Neural cell (in vitro differentiated cells): ENCODE data around the gene AXIN1. TPM values are rescaled to one million over a fixed set of nuclear protein-coding genes. Genes with fewer than 3 reads are reported as not detected.

Experiments
- H2AFZ ChIP-seq: fragments of 200-600, 300-800 bp; sonication (generic), shearing (Covaris generic); 2 replicates; pipeline ENCODE4 v1.6.0; 2014; ENCODE audit warnings: low read depth, mild to moderate bottlenecking, antibody characterized with exemption, low read length, moderate library complexity
- H3F3A ChIP-seq: fragments of 200-600 bp; shearing (Covaris generic); 2 replicates; pipeline ENCODE4 v1.6.1; 2016; ENCODE audit warnings: mild to moderate bottlenecking, moderate library complexity, mixed read lengths, antibody characterized with exemption, low read length; ENCODE audit not compliant: insufficient read depth, poor library complexity, severe bottlenecking
- H3K27ac ChIP-seq: fragments of 200-600, 300-800 bp; sonication (generic), shearing (Covaris generic); 2 replicates; pipeline ENCODE4 v1.5.1; 2014; ENCODE audit warnings: mild to moderate bottlenecking, low read length, moderate library complexity
- H3K27me3 ChIP-seq: fragments of 300-800, 200-600 bp; sonication (generic), shearing (Covaris generic); 2 replicates; pipeline ENCODE4 v1.6.0; 2014; ENCODE audit warnings: mild to moderate bottlenecking, low read depth, low read length, moderate library complexity; ENCODE audit not compliant: insufficient read depth
- H3K36me3 ChIP-seq: fragments of 300-800, 200-600 bp; sonication (generic), shearing (Covaris generic); 2 replicates; pipeline ENCODE4 v1.5.1; 2014; ENCODE audit warnings: mild to moderate bottlenecking, antibody characterized with exemption, low read length, moderate library complexity; ENCODE audit not compliant: insufficient read depth
- H3K4me2 ChIP-seq: fragments of 300-800, 200-600 bp; sonication (generic), shearing (Covaris generic); 2 replicates; pipeline ENCODE4 v1.6.0; 2014; ENCODE audit warnings: mild to moderate bottlenecking, low read length
- H3K4me3 ChIP-seq: fragments of 300-800, 200-600 bp; sonication (generic), shearing (Covaris generic); 2 replicates; pipeline ENCODE4 v1.5.1; 2014; ENCODE audit warnings: mild to moderate bottlenecking, low read length, moderate library complexity
- H3K79me2 ChIP-seq: fragments of 200-600 bp; shearing (Covaris generic); replicated peaks from 2 replicates; pipeline ENCODE4 v1.6.0; 2014; ENCODE audit warnings: mild to moderate bottlenecking, low read length, moderate library complexity; ENCODE audit not compliant: insufficient read depth
- H3K9ac ChIP-seq: fragments of 300-800, 200-600 bp; sonication (generic), shearing (Covaris generic); 2 replicates; pipeline ENCODE4 v1.6.1; 2016; ENCODE audit warnings: mild to moderate bottlenecking, low read length, mixed read lengths
- H3K9me2 ChIP-seq: fragments of 200-600 bp; shearing (Covaris generic); 2 replicates; pipeline ENCODE4 v1.6.1; 2016; ENCODE audit warnings: mild to moderate bottlenecking, low read length, mixed read lengths; ENCODE audit not compliant: insufficient read depth
- H3K9me3 ChIP-seq: fragments of 200-600, 300-800 bp; sonication (generic), shearing (Covaris generic); 2 replicates; pipeline ENCODE4 v1.6.1; 2016; ENCODE audit warnings: mild to moderate bottlenecking, mixed run types, low read length, moderate library complexity, mixed read lengths
- H4K20me1 ChIP-seq: fragments of 200-600 bp; shearing (Covaris generic); 2 replicates; pipeline ENCODE4 v1.6.1; 2016; ENCODE audit warnings: mild to moderate bottlenecking, mixed run types; ENCODE audit not compliant: insufficient read depth
- CTCF ChIP-seq: fragments of 450-650 bp; IDR thresholded peaks from 2 replicates; pipeline ENCODE4 v1.5.1; 2014; ENCODE audit warnings: antibody characterized with exemption, mild to moderate bottlenecking, moderate library complexity; ENCODE audit not compliant: poor library complexity, severe bottlenecking
- EP300 ChIP-seq: fragments of 450-650 bp; conservative IDR thresholded peaks from 2 replicates; pipeline ENCODE4 v1.6.1; 2014; ENCODE audit warnings: antibody characterized with exemption, mild to moderate bottlenecking, moderate library complexity; ENCODE audit not compliant: poor library complexity, severe bottlenecking
- EZH2 ChIP-seq: fragments of 200-600, 300-800 bp; shearing (Covaris generic), sonication (generic); IDR thresholded peaks from 2 replicates; pipeline ENCODE4 v1.6.1; 2014; ENCODE audit warnings: antibody characterized with exemption, low read length, borderline replicate concordance, mild to moderate bottlenecking; ENCODE audit not compliant: insufficient read depth, poor library complexity, severe bottlenecking
- MXI1 ChIP-seq: fragments of 450-650 bp; conservative IDR thresholded peaks from 2 replicates; pipeline ENCODE4 v1.6.1; 2014; ENCODE audit warnings: antibody characterized with exemption, mild to moderate bottlenecking; ENCODE audit not compliant: poor library complexity, severe bottlenecking
- POLR2AphosphoS5 ChIP-seq: IDR thresholded peaks from 2 replicates; pipeline ENCODE4 v1.6.1; 2012
- RAD21 ChIP-seq: fragments of 450-650 bp; conservative IDR thresholded peaks from 2 replicates; pipeline ENCODE4 v1.6.1; 2014; ENCODE audit warnings: antibody characterized with exemption, mild to moderate bottlenecking, moderate library complexity
- SMC3 ChIP-seq: fragments of 450-650 bp; conservative IDR thresholded peaks from 2 replicates; pipeline ENCODE4 v1.6.1; 2014; ENCODE audit warnings: antibody characterized with exemption, mild to moderate bottlenecking, moderate library complexity; ENCODE audit not compliant: poor library complexity
- TAF1 ChIP-seq: IDR thresholded peaks from 2 replicates; pipeline ENCODE4 v1.6.1; 2012; ENCODE audit warnings: low read depth
- polyA plus RNA-seq: library from polyadenylated mRNA; depleted of rRNA; stranded (reverse); fragments of >200 nt; gene quantifications from 2 replicates; pipeline ENCODE4 v1.2.3, GENCODE V29; 2014
- TF ChIP-seq, protein P1 (sequence below): IDR thresholded peaks from 2 replicates; pipeline ENCODE4 v1.6.1; 2012; ENCODE audit warnings: borderline replicate concordance

The AXIN1 gene
- polyA plus RNA-seq, 1 donor from 2014 or later = 30.5 TPM

DNA sequence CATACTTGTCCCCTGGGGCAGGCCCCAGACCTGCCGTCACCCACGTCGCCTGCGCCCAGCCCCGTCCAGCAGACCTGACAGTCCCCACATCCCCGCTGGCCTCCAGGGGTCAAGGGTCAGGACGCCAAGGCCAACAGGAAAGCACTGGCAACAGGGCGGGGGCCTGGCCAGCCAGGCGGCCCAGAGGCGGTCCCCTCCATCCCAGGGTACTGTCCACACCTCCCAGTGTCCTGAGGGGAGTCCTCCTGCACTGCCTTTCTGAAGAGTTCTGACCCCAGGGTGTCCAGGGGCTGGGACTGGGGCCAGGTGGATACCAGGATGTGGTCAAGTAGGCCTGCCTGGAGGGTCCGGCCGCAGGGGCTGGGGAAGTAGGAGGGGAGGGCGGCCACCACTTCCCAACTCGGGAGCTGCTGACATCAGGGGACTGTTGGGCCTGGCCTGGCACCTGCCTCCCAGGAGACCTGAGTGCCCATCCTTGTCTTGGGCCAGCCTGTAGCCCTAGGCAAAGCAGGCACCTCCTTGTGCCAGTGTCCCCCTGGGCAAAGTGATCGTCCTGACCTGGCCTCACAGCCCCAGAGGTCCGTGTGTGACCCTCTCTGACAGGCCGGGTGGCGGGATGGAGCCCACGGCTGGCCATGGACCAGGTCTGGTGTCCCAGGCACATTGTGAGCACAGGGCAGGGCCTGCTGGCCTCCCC lies 6.7 kb upstream of the AXIN1 start:
- no peak overlapping the region for H3K9ac ChIP-seq
- no peak overlapping the region for H2AFZ ChIP-seq
- TF ChIP-seq MXI1 (no peak), SMC3 (no peak), TAF1 (no peak), POLR2AphosphoS5 (no peak), EP300 (no peak), EZH2 (no peak), CTCF (no peak), RAD21 (no peak)
- TF ChIP-seq, protein P1, sequence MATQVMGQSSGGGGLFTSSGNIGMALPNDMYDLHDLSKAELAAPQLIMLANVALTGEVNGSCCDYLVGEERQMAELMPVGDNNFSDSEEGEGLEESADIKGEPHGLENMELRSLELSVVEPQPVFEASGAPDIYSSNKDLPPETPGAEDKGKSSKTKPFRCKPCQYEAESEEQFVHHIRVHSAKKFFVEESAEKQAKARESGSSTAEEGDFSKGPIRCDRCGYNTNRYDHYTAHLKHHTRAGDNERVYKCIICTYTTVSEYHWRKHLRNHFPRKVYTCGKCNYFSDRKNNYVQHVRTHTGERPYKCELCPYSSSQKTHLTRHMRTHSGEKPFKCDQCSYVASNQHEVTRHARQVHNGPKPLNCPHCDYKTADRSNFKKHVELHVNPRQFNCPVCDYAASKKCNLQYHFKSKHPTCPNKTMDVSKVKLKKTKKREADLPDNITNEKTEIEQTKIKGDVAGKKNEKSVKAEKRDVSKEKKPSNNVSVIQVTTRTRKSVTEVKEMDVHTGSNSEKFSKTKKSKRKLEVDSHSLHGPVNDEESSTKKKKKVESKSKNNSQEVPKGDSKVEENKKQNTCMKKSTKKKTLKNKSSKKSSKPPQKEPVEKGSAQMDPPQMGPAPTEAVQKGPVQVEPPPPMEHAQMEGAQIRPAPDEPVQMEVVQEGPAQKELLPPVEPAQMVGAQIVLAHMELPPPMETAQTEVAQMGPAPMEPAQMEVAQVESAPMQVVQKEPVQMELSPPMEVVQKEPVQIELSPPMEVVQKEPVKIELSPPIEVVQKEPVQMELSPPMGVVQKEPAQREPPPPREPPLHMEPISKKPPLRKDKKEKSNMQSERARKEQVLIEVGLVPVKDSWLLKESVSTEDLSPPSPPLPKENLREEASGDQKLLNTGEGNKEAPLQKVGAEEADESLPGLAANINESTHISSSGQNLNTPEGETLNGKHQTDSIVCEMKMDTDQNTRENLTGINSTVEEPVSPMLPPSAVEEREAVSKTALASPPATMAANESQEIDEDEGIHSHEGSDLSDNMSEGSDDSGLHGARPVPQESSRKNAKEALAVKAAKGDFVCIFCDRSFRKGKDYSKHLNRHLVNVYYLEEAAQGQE = no peak
- H3K4me2 ChIP-seq = no peak overlapping the region
- H3K36me3 ChIP-seq = no peaks in the 10 kb centered on the region
- no peak overlapping the region for H3K27ac ChIP-seq
- no peaks in the 10 kb centered on the region for H3K79me2 ChIP-seq
- H3K27me3 ChIP-seq = no peaks in the 10 kb centered on the region
- no peaks in the 10 kb centered on the region for H4K20me1 ChIP-seq
- H3F3A ChIP-seq = no peaks in the 10 kb centered on the region
- no peaks in the 10 kb centered on the region for H3K9me2 ChIP-seq
- H3K4me3 ChIP-seq = no peak overlapping the region
- H3K9me3 ChIP-seq = no peaks in the 10 kb centered on the region

DNA sequence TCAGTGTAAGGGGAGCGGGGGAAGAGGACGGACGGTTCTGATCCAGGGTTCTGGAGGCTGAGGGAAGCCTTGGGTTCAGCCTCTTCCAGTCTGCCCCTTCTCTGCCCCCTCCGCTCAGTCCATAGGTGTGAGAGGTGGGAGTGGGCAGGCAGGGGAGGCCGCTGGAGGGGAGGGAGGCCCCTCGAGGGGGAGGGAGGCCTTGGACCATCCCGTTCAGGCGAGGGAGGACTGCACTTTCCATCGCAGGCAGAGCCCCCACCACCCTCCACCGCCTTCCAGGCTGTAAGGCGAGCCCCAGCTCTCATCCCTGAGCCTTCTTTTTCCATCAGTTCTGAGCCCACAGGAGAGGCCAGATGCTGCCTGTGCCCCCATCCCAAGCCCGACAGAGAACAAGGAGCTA lies 4.2 kb upstream of the AXIN1 start:
- no peak for TF ChIP-seq SMC3
- no peak for TF ChIP-seq POLR2AphosphoS5
- no peak for TF ChIP-seq CTCF
- TF ChIP-seq EP300 = no peak
- TF ChIP-seq RAD21 = no peak
- no peak for TF ChIP-seq EZH2
- TF ChIP-seq, protein P1 = no peak
- no peak for TF ChIP-seq MXI1
- no peak for TF ChIP-seq TAF1

More for the DNA sequence above, 4.2 kb upstream of the AXIN1 start:
- Histone ChIP-seq H3K79me2 (no peaks in the 10 kb centered on the region), H3K4me2 (no peak overlapping the region), H3K9me3 (no peaks in the 10 kb centered on the region), H3K27ac (no peak overlapping the region), H4K20me1 (no peaks in the 10 kb centered on the region), H2AFZ (no peak overlapping the region), H3K27me3 (no peaks in the 10 kb centered on the region), H3K9me2 (no peaks in the 10 kb centered on the region), H3K36me3 (no peaks in the 10 kb centered on the region), H3K9ac (no peak overlapping the region), H3F3A (no peaks in the 10 kb centered on the region), H3K4me3 (no peak overlapping the region)
